HepG2 (cell line): Measurements from ENCODE around the gene SCGB2A2. TPM values are rescaled to one million over a fixed set of nuclear protein-coding genes. Genes with fewer than 3 reads are reported as not detected.

ENCODE experiments used
- CEBPG ChIP-seq: IDR thresholded peaks from 2 replicates; pipeline ENCODE4 v1.6.1; 2016
- HNF4G ChIP-seq, 2 experiments: sonication (generic) in 1 of 2; formaldehyde crosslinking in 1 of 2; IDR thresholded peaks; 2 replicates each; pipeline versions ENCODE4 v1.4.0 to v1.6.1; 2011 to 2020; ENCODE audit warnings: borderline replicate concordance in 2 of 2, low read depth in 2 of 2, mild to moderate bottlenecking in 2 of 2, low read length in 1 of 2, missing genetic modification reagents in 1 of 2, moderate library complexity in 1 of 2
- PHF8 ChIP-seq: sonication (generic); formaldehyde crosslinking; IDR thresholded peaks from 2 replicates; pipeline ENCODE4 v1.5.0; 2020; ENCODE audit warnings: missing genetic modification reagents
- POGZ ChIP-seq: sonication (generic); formaldehyde crosslinking; IDR thresholded peaks from 2 replicates; pipeline ENCODE4 v1.4.0; 2020; ENCODE audit warnings: mild to moderate bottlenecking, missing genetic modification reagents
- STAT5B ChIP-seq: sonication (generic); formaldehyde crosslinking; IDR thresholded peaks from 2 replicates; pipeline ENCODE4 v1.4.0; 2020; ENCODE audit warnings: missing genetic modification reagents
- ZFP62 ChIP-seq: sonication (generic); formaldehyde crosslinking; IDR thresholded peaks from 2 replicates; pipeline ENCODE4 v1.4.0; 2020; ENCODE audit warnings: missing genetic modification reagents
- ZNF331 ChIP-seq: sonication (generic); formaldehyde crosslinking; IDR thresholded peaks from 2 replicates; pipeline ENCODE4 v1.4.0; 2020; ENCODE audit warnings: missing genetic modification reagents
- ZNF441 ChIP-seq: sonication (generic); formaldehyde crosslinking; IDR thresholded peaks from 2 replicates; pipeline ENCODE4 v1.7.0; 2021; ENCODE audit warnings: missing genetic modification reagents, borderline replicate concordance
- polyA plus RNA-seq, 8 experiments: library from polyadenylated mRNA; depleted of rRNA in 3 of 8; stranded (reverse) in 7 of 8; unstranded in 1 of 8; fragments of >200 nt; fragmentation: Illumina TruSeq in 4 of 8; extraction: Trizol in 4 of 8; gene quantifications; 2 replicates each; pipeline versions ENCODE4 v1.2.1 to v1.2.3, GENCODE V29; 2011 to 2016; ENCODE audit warnings: low read depth in 4 of 8, missing spikeins in 1 of 8, mixed read lengths in 1 of 8; ENCODE audit not compliant: insufficient read depth in 1 of 8
- total RNA-seq, 5 experiments: library from RNA; depleted of rRNA; stranded (reverse); fragments of >200 nt; fragmentation: Illumina TruSeq; extraction: Trizol; gene quantifications; 2 replicates each; pipeline ENCODE4 v1.2.3, GENCODE V29; 2016; ENCODE audit warnings: low read depth in 1 of 5
- TF ChIP-seq, protein P1 (sequence below): IDR thresholded peaks from 2 replicates; pipeline ENCODE4 v1.6.1; 2016; ENCODE audit warnings: low read depth
- TF ChIP-seq, protein P2 (sequence below), 2 experiments: fragments of 450-650 bp in 1 of 2; sonication (generic) in 1 of 2; formaldehyde crosslinking in 1 of 2; IDR thresholded peaks; 2 replicates each; pipeline versions ENCODE4 v1.6.1 to v1.8.0; 2016 to 2022; ENCODE audit warnings: antibody characterized with exemption in 1 of 2, mild to moderate bottlenecking in 1 of 2, missing genetic modification reagents in 1 of 2
- TF ChIP-seq, protein P3 (sequence below): sonication (generic); formaldehyde crosslinking; IDR thresholded peaks from 2 replicates; pipeline ENCODE4 v1.4.0; 2020; ENCODE audit warnings: low read depth, missing genetic modification reagents
- TF ChIP-seq, protein P4 (sequence below): sonication (generic); formaldehyde crosslinking; IDR thresholded peaks from 2 replicates; pipeline ENCODE4 v1.8.1; 2023; ENCODE audit warnings: mild to moderate bottlenecking, inconsistent platforms, moderate library complexity, missing genetic modification reagents, borderline replicate concordance

The SCGB2A2 gene
- total and polyA plus RNA-seq, 2 of the 13 experiments (the other 11 are each of a cell fraction or from before 2014, with no cell fraction given), result 0.12 TPM; not detected in 1

DNA sequence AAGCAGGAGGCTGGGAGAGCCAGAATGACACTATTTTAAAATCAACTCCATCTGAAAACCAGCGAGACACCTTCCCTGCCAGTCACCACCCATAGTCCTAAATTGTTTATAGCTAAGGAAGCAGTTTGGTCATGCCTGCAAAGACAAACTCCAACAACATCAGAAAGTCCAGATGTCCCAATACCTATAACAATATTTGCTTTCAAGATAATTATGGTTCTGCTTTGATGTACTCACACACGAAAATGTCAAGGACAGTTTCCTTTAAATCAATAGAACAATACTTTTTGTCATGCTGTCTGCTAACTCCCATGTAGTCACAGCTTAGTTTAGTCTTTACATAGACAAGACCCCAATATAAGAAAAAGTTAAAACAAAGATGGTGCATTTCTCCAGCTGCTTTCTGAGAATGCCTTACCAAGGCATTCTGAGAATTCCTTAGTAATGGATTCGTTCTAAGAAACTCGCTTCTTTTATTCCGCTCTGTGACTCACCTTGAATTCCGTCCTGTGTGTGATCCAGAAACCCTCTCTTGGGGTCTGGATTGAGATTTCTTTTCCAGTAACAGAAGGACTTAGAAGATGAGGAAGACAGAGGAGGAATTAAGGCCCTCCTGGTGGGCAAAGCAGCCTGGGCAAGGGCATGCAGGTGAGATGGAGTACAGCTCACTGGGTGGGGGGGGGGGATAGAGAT lies 9.6 kb upstream of the SCGB2A2 start (continued):
- TF ChIP-seq, protein P1, sequence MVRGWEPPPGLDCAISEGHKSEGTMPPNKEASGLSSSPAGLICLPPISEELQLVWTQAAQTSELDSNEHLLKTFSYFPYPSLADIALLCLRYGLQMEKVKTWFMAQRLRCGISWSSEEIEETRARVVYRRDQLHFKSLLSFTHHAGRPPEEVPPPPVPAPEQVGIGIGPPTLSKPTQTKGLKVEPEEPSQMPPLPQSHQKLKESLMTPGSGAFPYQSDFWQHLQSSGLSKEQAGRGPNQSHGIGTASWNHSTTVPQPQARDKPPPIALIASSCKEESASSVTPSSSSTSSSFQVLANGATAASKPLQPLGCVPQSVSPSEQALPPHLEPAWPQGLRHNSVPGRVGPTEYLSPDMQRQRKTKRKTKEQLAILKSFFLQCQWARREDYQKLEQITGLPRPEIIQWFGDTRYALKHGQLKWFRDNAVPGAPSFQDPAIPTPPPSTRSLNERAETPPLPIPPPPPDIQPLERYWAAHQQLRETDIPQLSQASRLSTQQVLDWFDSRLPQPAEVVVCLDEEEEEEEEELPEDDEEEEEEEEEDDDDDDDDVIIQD (CRISPR knock-in tag), result peak; percentile 93
- TF ChIP-seq ZNF331 (CRISPR knock-in tag) (peak; percentile 88; the same call in 1 of the 2 replicates), ZFP62 (no peak), POGZ (CRISPR knock-in tag) (peak; percentile 52), CEBPG (peak; percentile 86), PHF8 (CRISPR knock-in tag) (no peak), ZNF441 (CRISPR knock-in tag) (no peak), STAT5B (CRISPR knock-in tag) (no peak; the same call in 1 of the 2 replicates), HNF4G (IDR thresholded peaks at IDR 0.05; ENCODE audit: borderline replicate concordance, low read depth, low read length) (peak; percentile 64; the same call in 1 of the 2 replicates), HNF4G (CRISPR knock-in tag; IDR thresholded peaks at IDR 0.05; ENCODE audit: borderline replicate concordance, low read depth) (no peak)
- TF ChIP-seq, protein P2, sequence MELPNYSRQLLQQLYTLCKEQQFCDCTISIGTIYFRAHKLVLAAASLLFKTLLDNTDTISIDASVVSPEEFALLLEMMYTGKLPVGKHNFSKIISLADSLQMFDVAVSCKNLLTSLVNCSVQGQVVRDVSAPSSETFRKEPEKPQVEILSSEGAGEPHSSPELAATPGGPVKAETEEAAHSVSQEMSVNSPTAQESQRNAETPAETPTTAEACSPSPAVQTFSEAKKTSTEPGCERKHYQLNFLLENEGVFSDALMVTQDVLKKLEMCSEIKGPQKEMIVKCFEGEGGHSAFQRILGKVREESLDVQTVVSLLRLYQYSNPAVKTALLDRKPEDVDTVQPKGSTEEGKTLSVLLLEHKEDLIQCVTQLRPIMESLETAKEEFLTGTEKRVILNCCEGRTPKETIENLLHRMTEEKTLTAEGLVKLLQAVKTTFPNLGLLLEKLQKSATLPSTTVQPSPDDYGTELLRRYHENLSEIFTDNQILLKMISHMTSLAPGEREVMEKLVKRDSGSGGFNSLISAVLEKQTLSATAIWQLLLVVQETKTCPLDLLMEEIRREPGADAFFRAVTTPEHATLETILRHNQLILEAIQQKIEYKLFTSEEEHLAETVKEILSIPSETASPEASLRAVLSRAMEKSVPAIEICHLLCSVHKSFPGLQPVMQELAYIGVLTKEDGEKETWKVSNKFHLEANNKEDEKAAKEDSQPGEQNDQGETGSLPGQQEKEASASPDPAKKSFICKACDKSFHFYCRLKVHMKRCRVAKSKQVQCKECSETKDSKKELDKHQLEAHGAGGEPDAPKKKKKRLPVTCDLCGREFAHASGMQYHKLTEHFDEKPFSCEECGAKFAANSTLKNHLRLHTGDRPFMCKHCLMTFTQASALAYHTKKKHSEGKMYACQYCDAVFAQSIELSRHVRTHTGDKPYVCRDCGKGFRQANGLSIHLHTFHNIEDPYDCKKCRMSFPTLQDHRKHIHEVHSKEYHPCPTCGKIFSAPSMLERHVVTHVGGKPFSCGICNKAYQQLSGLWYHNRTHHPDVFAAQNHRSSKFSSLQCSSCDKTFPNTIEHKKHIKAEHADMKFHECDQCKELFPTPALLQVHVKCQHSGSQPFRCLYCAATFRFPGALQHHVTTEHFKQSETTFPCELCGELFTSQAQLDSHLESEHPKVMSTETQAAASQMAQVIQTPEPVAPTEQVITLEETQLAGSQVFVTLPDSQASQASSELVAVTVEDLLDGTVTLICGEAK (IDR thresholded peaks at IDR 0.05), result no peak
- TF ChIP-seq, protein P2 (CRISPR knock-in tag; IDR thresholded peaks at IDR 0.05), result no peak; the same call in 1 of the 2 replicates
- TF ChIP-seq, protein P3, sequence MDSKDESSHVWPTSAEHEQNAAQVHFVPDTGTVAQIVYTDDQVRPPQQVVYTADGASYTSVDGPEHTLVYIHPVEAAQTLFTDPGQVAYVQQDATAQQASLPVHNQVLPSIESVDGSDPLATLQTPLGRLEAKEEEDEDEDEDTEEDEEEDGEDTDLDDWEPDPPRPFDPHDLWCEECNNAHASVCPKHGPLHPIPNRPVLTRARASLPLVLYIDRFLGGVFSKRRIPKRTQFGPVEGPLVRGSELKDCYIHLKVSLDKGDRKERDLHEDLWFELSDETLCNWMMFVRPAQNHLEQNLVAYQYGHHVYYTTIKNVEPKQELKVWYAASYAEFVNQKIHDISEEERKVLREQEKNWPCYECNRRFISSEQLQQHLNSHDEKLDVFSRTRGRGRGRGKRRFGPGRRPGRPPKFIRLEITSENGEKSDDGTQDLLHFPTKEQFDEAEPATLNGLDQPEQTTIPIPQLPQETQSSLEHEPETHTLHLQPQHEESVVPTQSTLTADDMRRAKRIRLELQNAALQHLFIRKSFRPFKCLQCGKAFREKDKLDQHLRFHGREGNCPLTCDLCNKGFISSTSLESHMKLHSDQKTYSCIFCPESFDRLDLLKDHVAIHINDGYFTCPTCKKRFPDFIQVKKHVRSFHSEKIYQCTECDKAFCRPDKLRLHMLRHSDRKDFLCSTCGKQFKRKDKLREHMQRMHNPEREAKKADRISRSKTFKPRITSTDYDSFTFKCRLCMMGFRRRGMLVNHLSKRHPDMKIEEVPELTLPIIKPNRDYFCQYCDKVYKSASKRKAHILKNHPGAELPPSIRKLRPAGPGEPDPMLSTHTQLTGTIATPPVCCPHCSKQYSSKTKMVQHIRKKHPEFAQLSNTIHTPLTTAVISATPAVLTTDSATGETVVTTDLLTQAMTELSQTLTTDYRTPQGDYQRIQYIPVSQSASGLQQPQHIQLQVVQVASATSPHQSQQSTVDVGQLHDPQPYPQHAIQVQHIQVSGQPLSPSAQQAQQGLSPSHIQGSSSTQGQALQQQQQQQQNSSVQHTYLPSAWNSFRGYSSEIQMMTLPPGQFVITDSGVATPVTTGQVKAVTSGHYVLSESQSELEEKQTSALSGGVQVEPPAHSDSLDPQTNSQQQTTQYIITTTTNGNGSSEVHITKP (CRISPR knock-in tag), result no peak
- TF ChIP-seq, protein P4, sequence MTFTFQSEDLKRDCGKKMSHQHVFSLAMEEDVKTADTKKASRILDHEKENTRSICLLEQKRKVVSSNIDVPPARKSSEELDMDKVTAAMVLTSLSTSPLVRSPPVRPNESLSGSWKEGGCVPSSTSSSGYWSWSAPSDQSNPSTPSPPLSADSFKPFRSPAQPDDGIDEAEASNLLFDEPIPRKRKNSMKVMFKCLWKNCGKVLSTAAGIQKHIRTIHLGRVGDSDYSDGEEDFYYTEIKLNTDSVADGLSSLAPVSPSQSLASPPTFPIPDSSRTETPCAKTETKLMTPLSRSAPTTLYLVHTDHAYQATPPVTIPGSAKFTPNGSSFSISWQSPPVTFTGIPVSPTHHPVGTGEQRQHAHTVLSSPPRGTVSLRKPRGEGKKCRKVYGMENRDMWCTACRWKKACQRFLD (CRISPR knock-in tag), result no peak
